Mesodermal cell (in vitro differentiated cells): ENCODE results near the gene FAM53A.

ENCODE experiments used
- H3K27ac ChIP-seq: 2 replicates; pipeline ENCODE4 v1.7.0; 2013; ENCODE audit warnings: mild to moderate bottlenecking, low read depth, low read length, moderate library complexity; ENCODE audit not compliant: severe bottlenecking
- H3K36me3 ChIP-seq: 2 replicates; pipeline ENCODE4 v1.7.1; 2013; ENCODE audit warnings: mild to moderate bottlenecking, low read length, moderate library complexity; ENCODE audit not compliant: control insufficient read depth, insufficient read depth
- H3K4me1 ChIP-seq: one replicate; pipeline ENCODE4 v1.7.1; 2013; ENCODE audit warnings: mild to moderate bottlenecking, low read length; ENCODE audit not compliant: insufficient read depth, control insufficient read depth, poor library complexity, severe bottlenecking
- H3K4me3 ChIP-seq: 2 replicates; pipeline ENCODE4 v1.7.0; 2013; ENCODE audit warnings: low read length, control low read depth, mild to moderate bottlenecking; ENCODE audit not compliant: insufficient read depth, poor library complexity, severe bottlenecking; ENCODE audit errors: extremely low read depth
- H3K9me3 ChIP-seq: 2 replicates; pipeline ENCODE4 v1.7.1; 2013; ENCODE audit warnings: mild to moderate bottlenecking, low read length, moderate library complexity; ENCODE audit not compliant: control insufficient read depth
- WGBS, 2 experiments: methylation state at CpG; one replicate each; pipeline ENCODE4 v1.1.5; 2013; ENCODE audit warnings: missing lambda C conversion rate in 2 of 2; ENCODE audit not compliant: insufficient coverage in 2 of 2; 5-methylcytosine and 5-hydroxymethylcytosine counted together

FAM53A gene

GRCh38 chr4:1626941-1627340 lies 57.2 kb downstream of the FAM53A start:
- Histone ChIP-seq H3K4me3 (no peak overlapping the region), H3K9me3 (peaks cover 11% of the 10 kb centered on the region), H3K4me1 (no peaks in the 10 kb centered on the region), H3K27ac (no peak overlapping the region), H3K36me3 (no peaks in the 10 kb centered on the region)
- 89 to 91% methylated on average over 2 to 4 of the region's 9 CpGs for WGBS, 2 experiments

GRCh38 chr4:1626151-1626550 lies 58.0 kb downstream of the FAM53A start:
- Histone ChIP-seq H3K4me3 (no peak overlapping the region), H3K4me1 (no peaks in the 10 kb centered on the region), H3K9me3 (peaks cover 11% of the 10 kb centered on the region), H3K27ac (no peak overlapping the region), H3K36me3 (no peaks in the 10 kb centered on the region)
- 84 to 94% methylated on average over 8 to 16 of the region's 16 CpGs for WGBS, 2 experiments

GRCh38 chr4:1625600-1626138 lies 58.4 kb downstream of the FAM53A start:
- 95 to 98% methylated on average over 22 to 23 of the region's 23 CpGs for WGBS, 2 experiments
- no peak overlapping the region for H3K4me3 ChIP-seq
- H3K9me3 ChIP-seq: peaks cover 11% of the 10 kb centered on the region
- H3K4me1 ChIP-seq: no peaks in the 10 kb centered on the region
- H3K27ac ChIP-seq: no peak overlapping the region
- no peaks in the 10 kb centered on the region for H3K36me3 ChIP-seq

GRCh38 chr4:1624519-1624910 lies 59.6 kb downstream of the FAM53A start:
- peaks cover 11% of the 10 kb centered on the region for H3K9me3 ChIP-seq
- H3K27ac ChIP-seq: no peak overlapping the region
- H3K4me1 ChIP-seq: no peaks in the 10 kb centered on the region
- no peak overlapping the region for H3K4me3 ChIP-seq
- WGBS, 2 experiments: 94 to 98% methylated on average over 10 to 12 of the region's 12 CpGs
- H3K36me3 ChIP-seq: no peaks in the 10 kb centered on the region

- H3K9me3 ChIP-seq: peaks cover 11% of the 10 kb centered on the region
- no peak overlapping the region for H3K27ac ChIP-seq
- H3K4me3 ChIP-seq: no peak overlapping the region
- no peaks in the 10 kb centered on the region for H3K4me1 ChIP-seq
- no peaks in the 10 kb centered on the region for H3K36me3 ChIP-seq
- WGBS, 2 experiments: 95 to 96% methylated on average over 19 to 21 of the region's 21 CpGs
Observed at GRCh38 chr4:1623821-1624518, 60.1 kb downstream of the FAM53A start.

GRCh38 chr4:1623400-1623799 lies 60.7 kb downstream of the FAM53A start:
- Histone ChIP-seq H3K9me3 (peaks cover 11% of the 10 kb centered on the region), H3K27ac (no peak overlapping the region), H3K4me3 (no peak overlapping the region), H3K4me1 (no peaks in the 10 kb centered on the region), H3K36me3 (no peaks in the 10 kb centered on the region)
- 94 to 95% methylated on average over 29 to 35 of the region's 38 CpGs for WGBS, 2 experiments

- Histone ChIP-seq H3K4me1 (no peaks in the 10 kb centered on the region), H3K4me3 (no peak overlapping the region), H3K9me3 (peaks cover 11% of the 10 kb centered on the region), H3K36me3 (no peaks in the 10 kb centered on the region), H3K27ac (no peak overlapping the region)
- WGBS, 2 experiments: 86 to 88% methylated on average over 15 to 17 of the region's 17 CpGs
Observed at GRCh38 chr4:1622956-1623355, 61.2 kb downstream of the FAM53A start.

- H3K4me1 ChIP-seq: no peaks in the 10 kb centered on the region
- peaks cover 11% of the 10 kb centered on the region for H3K9me3 ChIP-seq
- H3K36me3 ChIP-seq: no peaks in the 10 kb centered on the region
- H3K27ac ChIP-seq: no peak overlapping the region
- no peak overlapping the region for H3K4me3 ChIP-seq
- 76 to 79% methylated on average over 8 to 11 of the region's 11 CpGs for WGBS, 2 experiments
Observed at GRCh38 chr4:1622238-1622637, 61.9 kb downstream of the FAM53A start.

GRCh38 chr4:1621526-1621925 lies 62.6 kb downstream of the FAM53A start:
- peaks cover 11% of the 10 kb centered on the region for H3K9me3 ChIP-seq
- H3K4me3 ChIP-seq: no peak overlapping the region
- no peak overlapping the region for H3K27ac ChIP-seq
- 90 to 92% methylated on average over 7 to 10 of the region's 10 CpGs for WGBS, 2 experiments
- no peaks in the 10 kb centered on the region for H3K4me1 ChIP-seq
- H3K36me3 ChIP-seq: no peaks in the 10 kb centered on the region

- no peak overlapping the region for H3K4me3 ChIP-seq
- no peaks in the 10 kb centered on the region for H3K4me1 ChIP-seq
- no peaks in the 10 kb centered on the region for H3K9me3 ChIP-seq
- H3K27ac ChIP-seq: no peak overlapping the region
- no peaks in the 10 kb centered on the region for H3K36me3 ChIP-seq
- 90% methylated on average over 25 of the region's 25 CpGs for WGBS, 2 experiments
Observed at GRCh38 chr4:1619151-1619672, 64.9 kb downstream of the FAM53A start.

GRCh38 chr4:1618438-1618837 lies 65.7 kb downstream of the FAM53A start:
- WGBS, 2 experiments: 90 to 92% methylated on average over 11 to 12 of the region's 12 CpGs
- H3K27ac ChIP-seq: no peak overlapping the region
- no peaks in the 10 kb centered on the region for H3K9me3 ChIP-seq
- H3K4me3 ChIP-seq: no peak overlapping the region
- H3K36me3 ChIP-seq: no peaks in the 10 kb centered on the region
- H3K4me1 ChIP-seq: no peaks in the 10 kb centered on the region
